Bronchial epithelial cell (primary cell): ENCODE data around the gene MVD. TPM values are rescaled to one million over a fixed set of nuclear protein-coding genes. Genes with fewer than 3 reads are reported as not detected.

ENCODE experiments used
- DNase-seq: peaks from one replicate; pipeline ENCODE4 v3.0.0-alpha.2; 2010; ENCODE audit warnings: low read depth
- FAIRE-seq: peaks from 2 replicates; lab custom pipeline; 2011; peaks lifted over from hg19 to GRCh38; lab: Jason Lieb, UNC
- H3K27me3 ChIP-seq: 2 replicates; pipeline ENCODE4 v1.5.1; 2011; ENCODE audit warnings: low read length; ENCODE audit not compliant: control insufficient read depth, insufficient read depth
- H3K36me3 ChIP-seq: 2 replicates; pipeline ENCODE4 v1.5.1; 2011; ENCODE audit warnings: low read length; ENCODE audit not compliant: control insufficient read depth, insufficient read depth
- H3K4me3 ChIP-seq: 2 replicates; pipeline ENCODE4 v1.5.1; 2011; ENCODE audit warnings: mild to moderate bottlenecking, low read depth, low read length, control low read depth
- total RNA-seq: library from RNA; depleted of rRNA; stranded (reverse); fragments of >200 nt; gene quantifications from 2 replicates; pipeline ENCODE4 v1.2.1, GENCODE V29; 2014
- TF ChIP-seq, protein P1 (sequence below): IDR thresholded peaks from 2 replicates; pipeline ENCODE4 v1.5.1; 2011; ENCODE audit warnings: mild to moderate bottlenecking, moderate library complexity, low read length, control low read depth, inconsistent platforms; ENCODE audit not compliant: insufficient read depth, severe bottlenecking

Gene MVD
- total RNA-seq, 1 donor from 2014 or later: 56.6 TPM

- peaks cover 11% of the 10 kb centered on the region for H3K36me3 ChIP-seq
- TF ChIP-seq, protein P1, sequence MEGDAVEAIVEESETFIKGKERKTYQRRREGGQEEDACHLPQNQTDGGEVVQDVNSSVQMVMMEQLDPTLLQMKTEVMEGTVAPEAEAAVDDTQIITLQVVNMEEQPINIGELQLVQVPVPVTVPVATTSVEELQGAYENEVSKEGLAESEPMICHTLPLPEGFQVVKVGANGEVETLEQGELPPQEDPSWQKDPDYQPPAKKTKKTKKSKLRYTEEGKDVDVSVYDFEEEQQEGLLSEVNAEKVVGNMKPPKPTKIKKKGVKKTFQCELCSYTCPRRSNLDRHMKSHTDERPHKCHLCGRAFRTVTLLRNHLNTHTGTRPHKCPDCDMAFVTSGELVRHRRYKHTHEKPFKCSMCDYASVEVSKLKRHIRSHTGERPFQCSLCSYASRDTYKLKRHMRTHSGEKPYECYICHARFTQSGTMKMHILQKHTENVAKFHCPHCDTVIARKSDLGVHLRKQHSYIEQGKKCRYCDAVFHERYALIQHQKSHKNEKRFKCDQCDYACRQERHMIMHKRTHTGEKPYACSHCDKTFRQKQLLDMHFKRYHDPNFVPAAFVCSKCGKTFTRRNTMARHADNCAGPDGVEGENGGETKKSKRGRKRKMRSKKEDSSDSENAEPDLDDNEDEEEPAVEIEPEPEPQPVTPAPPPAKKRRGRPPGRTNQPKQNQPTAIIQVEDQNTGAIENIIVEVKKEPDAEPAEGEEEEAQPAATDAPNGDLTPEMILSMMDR: no peak
- FAIRE-seq (no peak), DNase-seq (no peak)
- no peak overlapping the region for H3K4me3 ChIP-seq
- no peaks in the 10 kb centered on the region for H3K27me3 ChIP-seq
These were observed 6.5 kb downstream of the MVD start for GRCh38 chr16:88656291-88656980.

GRCh38 chr16:88655733-88656281 lies 7.1 kb downstream of the MVD start:
- no peaks in the 10 kb centered on the region for H3K27me3 ChIP-seq
- no peak overlapping the region for H3K4me3 ChIP-seq
- FAIRE-seq (no peak), DNase-seq (no peak)
- H3K36me3 ChIP-seq: peaks cover 11% of the 10 kb centered on the region
- TF ChIP-seq, protein P1: no peak

DNA sequence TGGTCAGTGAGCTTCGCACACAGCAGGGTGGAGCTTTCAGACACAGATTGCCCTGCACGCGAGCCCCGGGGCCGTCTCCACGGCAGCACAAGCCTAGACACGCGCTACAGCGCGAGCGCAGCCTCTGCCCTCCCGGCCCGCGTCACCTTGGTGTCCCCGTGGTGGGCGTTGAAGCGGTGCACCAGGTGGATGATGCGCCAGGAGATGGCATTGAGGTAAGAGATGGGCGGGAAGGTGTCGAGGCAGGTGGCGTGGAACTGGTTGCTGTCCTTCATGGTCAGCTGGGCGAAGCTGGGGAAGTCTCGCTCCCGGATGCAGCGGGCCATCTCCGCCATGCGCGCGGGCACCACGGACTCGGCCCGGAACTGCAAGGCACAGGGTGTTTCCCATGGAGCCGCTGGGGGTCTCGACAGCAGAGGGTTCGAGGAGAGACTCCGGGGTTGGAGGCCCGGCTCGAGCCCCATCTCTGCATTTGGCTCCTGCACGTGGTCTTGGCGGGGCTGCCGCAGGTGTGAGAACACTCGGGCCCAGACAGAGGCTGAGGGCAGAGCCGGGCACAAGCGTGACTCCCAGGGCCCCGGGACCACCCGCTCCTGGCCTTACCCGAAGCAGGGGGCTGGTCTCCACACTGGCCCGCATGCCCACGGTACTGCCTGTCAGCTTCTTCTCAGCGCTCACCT lies 7.7 kb downstream of the MVD start:
- peaks cover 11% of the 10 kb centered on the region for H3K36me3 ChIP-seq
- TF ChIP-seq, protein P1: no peak
- no peak for FAIRE-seq
- no peak for DNase-seq
- no peaks in the 10 kb centered on the region for H3K27me3 ChIP-seq
- H3K4me3 ChIP-seq: no peak overlapping the region

- no peak for FAIRE-seq
- no peak for DNase-seq
- peaks cover 11% of the 10 kb centered on the region for H3K36me3 ChIP-seq
- H3K27me3 ChIP-seq: no peaks in the 10 kb centered on the region
- H3K4me3 ChIP-seq: no peak overlapping the region
- TF ChIP-seq, protein P1: no peak
These were observed 8.4 kb downstream of the MVD start for GRCh38 chr16:88654363-88655052.

DNA sequence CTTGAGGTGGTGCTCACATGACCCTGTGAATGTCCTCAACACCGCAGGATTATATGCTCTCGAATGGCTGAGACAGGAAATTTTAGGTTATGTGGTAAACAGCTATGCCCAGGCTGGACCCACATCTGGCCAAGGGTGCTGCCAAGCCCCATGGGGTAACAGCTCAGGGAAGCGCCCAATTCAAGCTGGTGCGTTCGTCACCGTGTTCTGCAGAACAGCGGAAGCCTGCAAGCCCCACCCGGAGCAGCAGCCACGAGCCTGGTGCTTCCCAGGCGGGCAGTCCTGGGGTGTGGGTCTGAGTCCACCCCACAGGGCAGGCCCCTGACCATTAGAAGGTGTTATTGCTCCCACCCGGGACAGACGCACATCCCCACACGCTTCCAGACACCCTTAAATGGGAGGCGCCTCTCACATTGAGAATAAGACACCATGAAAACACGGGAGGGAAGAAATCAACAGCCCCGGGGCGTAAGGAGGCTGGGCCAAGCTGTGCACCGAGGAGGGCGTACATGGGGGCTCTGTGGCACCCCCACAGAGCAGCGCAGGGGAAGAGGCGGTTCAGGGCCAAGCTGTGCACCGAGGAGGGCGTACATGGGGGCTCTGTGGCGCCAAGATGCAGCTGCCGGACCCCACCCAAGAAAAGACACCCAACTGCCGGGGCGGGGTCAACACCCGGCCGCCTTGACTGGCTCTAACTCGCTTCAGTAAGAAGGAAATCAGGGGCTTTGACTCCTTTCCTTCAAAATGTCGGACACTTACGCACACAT lies 9.1 kb downstream of the MVD start:
- Histone ChIP-seq H3K27me3 (no peaks in the 10 kb centered on the region), H3K36me3 (peaks cover 11% of the 10 kb centered on the region), H3K4me3 (no peak overlapping the region)
- TF ChIP-seq, protein P1: no peak
- FAIRE-seq (no peak), DNase-seq (no peak)
